IMR-90 (cell line): ENCODE results near the gene PAXIP1. TPM values are rescaled to one million over a fixed set of nuclear protein-coding genes. Genes with fewer than 3 reads are reported as not detected.

Source experiments
- ATAC-seq: fragments of 200-7000 bp; cut with Tn5 transposase; 2 replicates; pipeline ENCODE4 v1.9.1; 2020; ENCODE audit warnings: low read depth, mild to moderate bottlenecking, moderate library complexity
- BruUV-seq: library from RNA; stranded (reverse); fragments of 400-500 nt; replicated peaks from 2 replicates; lab custom pipeline; 2021; lab: Mats Ljungman, UMichigan
- CTCF ChIA-PET: fragments of 300-600 bp; formaldehyde crosslinking; extraction: SDS; loops from one replicate; lab custom pipeline; 2021; ENCODE audit warnings: antibody characterized with exemption; lab: Yijun Ruan, JAX
- POLR2A ChIA-PET: fragments of 300-600 bp; sonication (Branson Sonifier 250); formaldehyde crosslinking; loops from one replicate; lab custom pipeline; 2022; ENCODE audit warnings: antibody characterized with exemption; ENCODE audit not compliant: unreplicated experiment; lab: Charles Lee
- DNase-seq: peaks from one replicate; pipeline ENCODE4 v3.0.0; 2013
- H2AFZ ChIP-seq: replicated peaks from 2 replicates; pipeline ENCODE3; 2013; ENCODE audit warnings: low read length, mild to moderate bottlenecking; ENCODE audit not compliant: poor library complexity
- H2AK5ac ChIP-seq: 2 replicates; pipeline ENCODE4 v1.6.1; 2013; ENCODE audit warnings: low read depth, low read length, inconsistent platforms
- H2AK9ac ChIP-seq: replicated peaks from 2 replicates; pipeline ENCODE3; 2013; ENCODE audit warnings: mild to moderate bottlenecking, low read depth, low read length, moderate library complexity; ENCODE audit not compliant: poor library complexity
- H2BK120ac ChIP-seq: 2 replicates; pipeline ENCODE4 v1.6.1; 2013; ENCODE audit warnings: low read depth, low read length, inconsistent platforms
- H2BK15ac ChIP-seq: 3 replicates; pipeline ENCODE4 v1.6.1; 2013; ENCODE audit warnings: low read depth, low read length, inconsistent platforms
- H2BK20ac ChIP-seq: 2 replicates; pipeline ENCODE4 v1.6.1; 2013; ENCODE audit warnings: low read depth, mild to moderate bottlenecking, inconsistent platforms, low read length, moderate library complexity
- H2BK5ac ChIP-seq: 2 replicates; pipeline ENCODE4 v1.6.1; 2013; ENCODE audit warnings: mild to moderate bottlenecking, low read depth, low read length, inconsistent platforms; ENCODE audit not compliant: poor library complexity, severe bottlenecking
- H3K14ac ChIP-seq: replicated peaks from 2 replicates; pipeline ENCODE4 v1.6.1; 2013; ENCODE audit warnings: low read depth, low read length, inconsistent platforms
- H3K18ac ChIP-seq: 2 replicates; pipeline ENCODE4 v1.6.1; 2013; ENCODE audit warnings: low read depth, low read length, control low read depth
- H3K23ac ChIP-seq: 2 replicates; pipeline ENCODE4 v1.6.1; 2013; ENCODE audit warnings: low read depth, low read length, inconsistent platforms
- H3K27ac ChIP-seq: 2 replicates; pipeline ENCODE4 v1.5.1; 2013; ENCODE audit warnings: mild to moderate bottlenecking, control low read depth, low read length; ENCODE audit not compliant: insufficient read depth
- H3K27me3 ChIP-seq: 2 replicates; pipeline ENCODE4 v1.6.1; 2013; ENCODE audit warnings: low read length; ENCODE audit not compliant: control insufficient read depth, insufficient read depth
- H3K36me3 ChIP-seq: 2 replicates; pipeline ENCODE4 v1.6.1; 2013; ENCODE audit warnings: low read length, mixed read lengths; ENCODE audit not compliant: control insufficient read depth, insufficient read depth
- H3K4ac ChIP-seq: 2 replicates; pipeline ENCODE4 v1.6.1; 2013; ENCODE audit warnings: low read depth, low read length, inconsistent platforms
- H3K4me1 ChIP-seq: 2 replicates; pipeline ENCODE4 v1.6.1; 2013; ENCODE audit warnings: low read length, mixed read lengths; ENCODE audit not compliant: control insufficient read depth, insufficient read depth
- H3K4me2 ChIP-seq: 2 replicates; pipeline ENCODE4 v1.6.1; 2013; ENCODE audit warnings: low read depth, mild to moderate bottlenecking, control low read depth, low read length, moderate library complexity
- H3K4me3 ChIP-seq: 2 replicates; pipeline ENCODE4 v1.5.1; 2013; ENCODE audit warnings: low read depth, mild to moderate bottlenecking, control low read depth, low read length, moderate library complexity; ENCODE audit not compliant: insufficient read depth
- H3K56ac ChIP-seq: 2 replicates; pipeline ENCODE4 v1.6.1; 2013; ENCODE audit warnings: low read length, inconsistent platforms; ENCODE audit not compliant: insufficient read depth; ENCODE audit errors: extremely low read depth
- H3K79me1 ChIP-seq, 2 experiments: 2 replicates each; pipeline ENCODE4 v1.6.1; 2013; ENCODE audit warnings: low read length in 2 of 2, inconsistent platforms in 1 of 2, low read depth in 1 of 2
- H3K9ac ChIP-seq: 2 replicates; pipeline ENCODE4 v1.6.1; 2013; ENCODE audit warnings: low read depth, low read length, control low read depth
- H3K9me1 ChIP-seq: 2 replicates; pipeline ENCODE4 v1.6.1; 2013; ENCODE audit warnings: low read length, inconsistent platforms; ENCODE audit not compliant: insufficient read depth
- H3K9me3 ChIP-seq: 2 replicates; pipeline ENCODE4 v1.6.1; 2013; ENCODE audit warnings: low read length; ENCODE audit not compliant: control insufficient read depth, insufficient read depth
- H4K20me1 ChIP-seq: 2 replicates; pipeline ENCODE4 v1.6.1; 2013; ENCODE audit warnings: low read length, inconsistent platforms; ENCODE audit not compliant: insufficient read depth
- H4K5ac ChIP-seq: 2 replicates; pipeline ENCODE4 v1.6.1; 2013; ENCODE audit warnings: mild to moderate bottlenecking, low read depth, low read length, control low read depth
- H4K8ac ChIP-seq, 2 experiments: 2 replicates each; pipeline ENCODE4 v1.6.1; 2013; ENCODE audit warnings: low read depth in 2 of 2, low read length in 2 of 2, control low read depth in 1 of 2, inconsistent platforms in 1 of 2
- H4K91ac ChIP-seq: 2 replicates; pipeline ENCODE4 v1.6.1; 2013; ENCODE audit warnings: low read depth, low read length, inconsistent platforms; ENCODE audit not compliant: insufficient read depth
- NFE2L2 ChIP-seq: fragments of 150-350 bp; IDR thresholded peaks from 2 replicates; pipeline ENCODE4 v1.6.1; 2016; ENCODE audit warnings: low read depth, mild to moderate bottlenecking, low read length
- WGBS, 2 experiments: methylation state at CpG; one replicate each; pipeline versions ENCODE4 v1.1.5 to v1.1.7; 2013; ENCODE audit warnings: missing lambda C conversion rate in 2 of 2; ENCODE audit not compliant: insufficient read length in 1 of 2; ENCODE audit errors: extremely low coverage in 2 of 2; 5-methylcytosine and 5-hydroxymethylcytosine counted together
- dilution Hi-C: fragments of 300-500 bp; cut with HindIII; formaldehyde crosslinking; loops from one replicate; pipeline ENCODE4 v1.14.3; 2018; ENCODE audit warnings: low sequenced_read_pairs; ENCODE audit not compliant: unreplicated experiment
- in situ Hi-C: fragments of 300-500 bp; cut with MboI; formaldehyde crosslinking; loops from 3 replicates; pipeline ENCODE4 v1.14.3; 2019; ENCODE audit warnings: low sequenced_read_pairs, inconsistent platforms, mixed read lengths
- intact Hi-C: fragments of 100-400 bp; cut with micrococcal nuclease; formaldehyde crosslinking; loops from 2 replicates; pipeline ENCODE4 v1.10.0; 2022
- polyA plus RNA-seq, 3 experiments: library from polyadenylated mRNA; depleted of rRNA; stranded (reverse); fragments of >200 nt; gene quantifications; 2 replicates each; pipeline ENCODE4 v1.2.3, GENCODE V29; 2012; ENCODE audit warnings: low replicate concordance in 1 of 3
- total RNA-seq: library from RNA; depleted of rRNA; stranded (reverse); fragments of >200 nt; gene quantifications from 2 replicates; pipeline ENCODE4 v1.2.3, GENCODE V29; 2012

Gene PAXIP1
- total and polyA plus RNA-seq, 2 of the 4 experiments (the other 2 are of a cell fraction) = 7.3 to 8.7 TPM

GRCh38 chr7:154987571-154987970 lies 15.4 kb downstream of the PAXIP1 start:
- CTCF ChIA-PET = interaction anchor here (0.5 kb wide), 1 partner anchor 58 kb away, joined by 4 read pairs; no protein-coding TSS in a partner anchor
- peaks cover 6% of the 10 kb centered on the region; the same call in 1 of the 2 replicates for H3K9me1 ChIP-seq
- no peaks in the 10 kb centered on the region for H3K9me3 ChIP-seq
- no peak overlapping the region for H4K8ac ChIP-seq
- no peak overlapping the region for H2BK20ac ChIP-seq
- intact Hi-C loops (no loop called here), in situ Hi-C loops (no loop called here), dilution Hi-C loops (no loop called here)
- H3K36me3 ChIP-seq = peaks cover 11% of the 10 kb centered on the region
- no peak overlapping the region for H3K4me3 ChIP-seq
- TF ChIP-seq NFE2L2 = no peak
- POLR2A ChIA-PET = no interaction called here
- H3K27ac ChIP-seq = no peak overlapping the region
- H2AFZ ChIP-seq = no peak overlapping the region
- H4K20me1 ChIP-seq = no peaks in the 10 kb centered on the region
- no peaks in the 10 kb centered on the region for H3K4me1 ChIP-seq
- H2AK5ac ChIP-seq = no peak overlapping the region
- no peak overlapping the region for H3K56ac ChIP-seq
- no peak overlapping the region for H3K23ac ChIP-seq
- no peak overlapping the region for H2BK15ac ChIP-seq
- H2BK5ac ChIP-seq = no peak overlapping the region
- 70% methylated on average over 2 of the region's 3 CpGs; no CpG with 5 or more reads in 1 of the 2 experiments for WGBS, 2 experiments
- H3K9ac ChIP-seq = no peak overlapping the region
- BruUV-seq = no TSS peak
- H2BK120ac ChIP-seq = no peak overlapping the region
- H4K5ac ChIP-seq = no peak overlapping the region
- H3K27me3 ChIP-seq = no peaks in the 10 kb centered on the region
- ATAC-seq = no peak
- no peak overlapping the region for H3K4ac ChIP-seq
- no peak overlapping the region for H2AK9ac ChIP-seq
- no peak overlapping the region for H3K18ac ChIP-seq
- peaks cover 6 to 7% of the 10 kb centered on the region in 2 experiments; a peak in 3 of 4 replicates for H3K79me1 ChIP-seq
- no peak overlapping the region for H3K14ac ChIP-seq
- H4K91ac ChIP-seq = no peak overlapping the region
- DNase-seq = no peak
- H3K4me2 ChIP-seq = no peak overlapping the region
